IPS DF 6.9 (cell line): ENCODE measurements around the gene UNC5B.

Experiments used
- DNase-seq: peaks from one replicate; pipeline ENCODE4 v3.0.0-alpha.2; 2013; ENCODE audit warnings: low read depth, low spot score
- H3K27ac ChIP-seq: one replicate; pipeline ENCODE4 v1.5.1; 2013; ENCODE audit warnings: low read length, control low read depth
- H3K27me3 ChIP-seq: 2 replicates; pipeline ENCODE4 v1.6.1; 2013; ENCODE audit warnings: mild to moderate bottlenecking, low read length; ENCODE audit not compliant: control insufficient read depth, insufficient read depth
- H3K36me3 ChIP-seq: 2 replicates; pipeline ENCODE4 v1.6.1; 2013; ENCODE audit warnings: low read length; ENCODE audit not compliant: control insufficient read depth, insufficient read depth
- H3K4me1 ChIP-seq: 2 replicates; pipeline ENCODE4 v1.6.1; 2013; ENCODE audit warnings: low read length; ENCODE audit not compliant: control insufficient read depth, insufficient read depth
- H3K4me3 ChIP-seq: 2 replicates; pipeline ENCODE4 v1.5.1; 2013; ENCODE audit warnings: mild to moderate bottlenecking, low read length
- H3K9me3 ChIP-seq: 2 replicates; pipeline ENCODE4 v1.6.1; 2013; ENCODE audit warnings: low read length, inconsistent platforms; ENCODE audit not compliant: control insufficient read depth, insufficient read depth
- WGBS: extraction: QIAGEN DNeasy Blood & Tissue Kit; methylation state at CpG from one replicate; pipeline ENCODE4 v1.1.7; 2013; ENCODE audit warnings: mixed read lengths, missing lambda C conversion rate; ENCODE audit not compliant: insufficient read length, insufficient coverage; 5-methylcytosine and 5-hydroxymethylcytosine counted together

The UNC5B gene

GRCh38 chr10:71321386-71321785 lies 109.0 kb downstream of the UNC5B start:
- no peak for DNase-seq
- Histone ChIP-seq H3K36me3 (peaks cover 5% of the 10 kb centered on the region; the same call in 1 of the 2 replicates), H3K27ac (no peak overlapping the region), H3K4me3 (no peak overlapping the region), H3K27me3 (no peaks in the 10 kb centered on the region), H3K9me3 (no peaks in the 10 kb centered on the region), H3K4me1 (peaks cover 2% of the 10 kb centered on the region; the same call in 1 of the 2 replicates)
- WGBS, result no CpG with 5 or more reads among the region's 1 CpG

- H3K4me1 ChIP-seq, result peaks cover 2% of the 10 kb centered on the region; the same call in 1 of the 2 replicates
- no peak for DNase-seq
- peaks cover 5% of the 10 kb centered on the region; the same call in 1 of the 2 replicates for H3K36me3 ChIP-seq
- WGBS, result no CpG with 5 or more reads among the region's 4 CpGs
- no peaks in the 10 kb centered on the region for H3K27me3 ChIP-seq
- H3K9me3 ChIP-seq, result no peaks in the 10 kb centered on the region
- no peak overlapping the region for H3K27ac ChIP-seq
- H3K4me3 ChIP-seq, result no peak overlapping the region
These were observed 111.0 kb downstream of the UNC5B start for GRCh38 chr10:71323407-71323806.

GRCh38 chr10:71324743-71325142 lies 112.4 kb downstream of the UNC5B start:
- WGBS, result no CpG with 5 or more reads among the region's 9 CpGs
- H3K36me3 ChIP-seq, result peaks cover 5% of the 10 kb centered on the region; the same call in 1 of the 2 replicates
- H3K9me3 ChIP-seq, result no peaks in the 10 kb centered on the region
- peaks cover under 1% of the 10 kb centered on the region; the same call in 1 of the 2 replicates for H3K4me1 ChIP-seq
- H3K4me3 ChIP-seq, result no peak overlapping the region
- H3K27me3 ChIP-seq, result no peaks in the 10 kb centered on the region
- no peak overlapping the region for H3K27ac ChIP-seq
- DNase-seq, result no peak

GRCh38 chr10:71325267-71325666 lies 112.9 kb downstream of the UNC5B start:
- no CpG with 5 or more reads among the region's 6 CpGs for WGBS

GRCh38 chr10:71326464-71326881 lies 114.1 kb downstream of the UNC5B start:
- no CpG with 5 or more reads among the region's 16 CpGs for WGBS
- no peaks in the 10 kb centered on the region for H3K27me3 ChIP-seq
- no peak overlapping the region for H3K27ac ChIP-seq
- no peaks in the 10 kb centered on the region for H3K4me1 ChIP-seq
- no peak for DNase-seq
- no peak overlapping the region for H3K4me3 ChIP-seq
- H3K9me3 ChIP-seq, result no peaks in the 10 kb centered on the region
- H3K36me3 ChIP-seq, result peaks cover 5% of the 10 kb centered on the region; the same call in 1 of the 2 replicates

More at GRCh38 chr10:71325267-71325666, 112.9 kb downstream of the UNC5B start:
- Histone ChIP-seq H3K27ac (no peak overlapping the region), H3K36me3 (peaks cover 5% of the 10 kb centered on the region; the same call in 1 of the 2 replicates), H3K9me3 (no peaks in the 10 kb centered on the region), H3K4me3 (no peak overlapping the region), H3K4me1 (no peaks in the 10 kb centered on the region), H3K27me3 (no peaks in the 10 kb centered on the region)
- no peak for DNase-seq

GRCh38 chr10:71330789-71331404 lies 118.5 kb downstream of the UNC5B start:
- no CpG with 5 or more reads among the region's 4 CpGs for WGBS
- Histone ChIP-seq H3K27ac (no peak overlapping the region), H3K4me1 (no peaks in the 10 kb centered on the region), H3K36me3 (no peaks in the 10 kb centered on the region), H3K27me3 (no peaks in the 10 kb centered on the region), H3K9me3 (no peaks in the 10 kb centered on the region), H3K4me3 (no peak overlapping the region)
- DNase-seq, result no peak

GRCh38 chr10:71331736-71332135 lies 119.4 kb downstream of the UNC5B start:
- no peak for DNase-seq
- no CpG with 5 or more reads among the region's 4 CpGs for WGBS
- Histone ChIP-seq H3K4me1 (no peaks in the 10 kb centered on the region), H3K9me3 (no peaks in the 10 kb centered on the region), H3K27me3 (no peaks in the 10 kb centered on the region), H3K36me3 (no peaks in the 10 kb centered on the region), H3K27ac (no peak overlapping the region), H3K4me3 (no peak overlapping the region)

- peaks cover 2% of the 10 kb centered on the region; the same call in 1 of the 2 replicates for H3K4me1 ChIP-seq
- no peak for DNase-seq
- WGBS, result no CpG with 5 or more reads among the region's 5 CpGs
- H3K27me3 ChIP-seq, result no peaks in the 10 kb centered on the region
- H3K36me3 ChIP-seq, result no peaks in the 10 kb centered on the region
- H3K4me3 ChIP-seq, result no peak overlapping the region
- no peaks in the 10 kb centered on the region for H3K9me3 ChIP-seq
- no peak overlapping the region for H3K27ac ChIP-seq
These were observed 120.1 kb downstream of the UNC5B start for GRCh38 chr10:71332466-71332865.

- no peaks in the 10 kb centered on the region for H3K36me3 ChIP-seq
- WGBS, result no CpG with 5 or more reads among the region's 9 CpGs
- DNase-seq, result no peak
- H3K27me3 ChIP-seq, result no peaks in the 10 kb centered on the region
- H3K9me3 ChIP-seq, result no peaks in the 10 kb centered on the region
- no peak overlapping the region for H3K27ac ChIP-seq
- peaks cover 2% of the 10 kb centered on the region; the same call in 1 of the 2 replicates for H3K4me1 ChIP-seq
- H3K4me3 ChIP-seq, result no peak overlapping the region
These were observed 120.9 kb downstream of the UNC5B start for GRCh38 chr10:71333129-71333887.

GRCh38 chr10:71334221-71334791 lies 121.9 kb downstream of the UNC5B start:
- Histone ChIP-seq H3K27ac (no peak overlapping the region), H3K4me1 (peaks cover 2% of the 10 kb centered on the region; the same call in 1 of the 2 replicates), H3K27me3 (no peaks in the 10 kb centered on the region), H3K9me3 (no peaks in the 10 kb centered on the region), H3K4me3 (no peak overlapping the region), H3K36me3 (no peaks in the 10 kb centered on the region)
- no peak for DNase-seq
- WGBS, result no CpG with 5 or more reads among the region's 12 CpGs
